Activated naive CD8-positive, alpha-beta T cell treated with anti-CD3 and anti-CD28 coated beads, Interleukin-2, amount 50 U/mL, for 24 hours (primary cell): ENCODE measurements around the gene RSL1D1.

Source experiments
- ATAC-seq: fragments of 150-1000 bp; cut with Tn5 transposase; one replicate; pipeline ENCODE4 v1.10.0; 2021
- DNase-seq: peaks from one replicate; pipeline ENCODE4 v3.0.0; 2021
- H3K27ac Mint-ChIP-seq: one replicate; pipeline ENCODE4 v1.8.0; 2021; ENCODE audit warnings: mild to moderate bottlenecking, mixed read lengths
- H3K27me3 Mint-ChIP-seq: one replicate; pipeline ENCODE4 v1.8.0; 2021; ENCODE audit warnings: mixed read lengths
- H3K36me3 Mint-ChIP-seq: one replicate; pipeline ENCODE4 v1.8.0; 2021; ENCODE audit warnings: low read depth, mixed read lengths
- H3K4me1 Mint-ChIP-seq: one replicate; pipeline ENCODE4 v1.8.0; 2021; ENCODE audit warnings: mixed read lengths
- H3K4me3 Mint-ChIP-seq: one replicate; pipeline ENCODE4 v1.8.0; 2021; ENCODE audit warnings: mild to moderate bottlenecking, moderate library complexity, mixed read lengths
- H3K9me3 Mint-ChIP-seq: one replicate; pipeline ENCODE4 v1.8.0; 2021; ENCODE audit warnings: mixed read lengths

The RSL1D1 gene

DNA sequence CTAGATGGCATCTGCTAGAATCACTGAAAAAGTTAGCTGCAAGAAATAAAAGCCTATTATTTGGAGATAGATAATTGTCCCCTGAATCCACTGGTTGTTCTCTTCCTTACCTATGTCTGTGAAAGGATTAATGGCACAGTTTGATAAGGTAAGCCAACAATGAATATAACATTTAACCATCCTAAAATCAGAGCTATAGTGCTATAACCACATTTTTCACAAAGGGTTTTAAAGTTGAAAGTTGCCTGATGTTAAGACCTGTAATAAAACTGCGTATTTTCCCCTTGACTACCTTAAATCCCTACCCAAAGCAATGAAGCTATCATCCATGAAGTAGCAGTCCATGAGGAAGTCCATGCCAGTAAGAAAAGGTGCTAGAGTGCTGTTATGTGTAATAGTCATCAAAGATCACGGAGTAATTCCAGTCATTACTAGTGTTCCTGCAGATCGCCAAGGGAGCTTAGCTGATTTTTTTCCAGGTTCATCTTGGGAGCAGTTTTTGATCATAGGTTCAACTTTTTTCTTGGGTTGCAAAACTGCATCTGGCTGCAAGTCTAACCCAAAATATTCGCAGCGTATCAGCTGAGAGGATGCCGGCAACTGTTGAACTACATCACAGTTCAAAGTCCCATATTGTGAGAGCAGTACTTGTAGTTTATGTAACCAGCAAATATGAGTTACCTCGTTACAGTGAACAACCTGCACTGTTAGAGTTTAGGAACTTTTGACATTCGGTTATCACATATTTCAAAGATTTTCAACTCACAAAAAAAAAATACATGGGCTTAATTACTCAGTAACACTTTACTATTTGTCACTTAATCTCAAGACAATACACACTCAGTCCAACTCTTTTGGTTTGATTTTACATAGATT lies 18.2 kb upstream of the RSL1D1 start:
- Mint-ChIP-seq H3K9me3 (no peaks in the 10 kb centered on the region), H3K36me3 (peaks cover 36% of the 10 kb centered on the region), H3K4me3 (no peak overlapping the region), H3K4me1 (peaks cover 28% of the 10 kb centered on the region), H3K27me3 (no peaks in the 10 kb centered on the region), H3K27ac (no peak overlapping the region)
- DNase-seq (no peak), ATAC-seq (no peak)

- Mint-ChIP-seq H3K36me3 (peaks cover 26% of the 10 kb centered on the region), H3K27ac (peak overlapping the region; percentile 49)
Measured at GRCh38 chr16:11868412-11868980, 17.2 kb upstream of the RSL1D1 start.

DNA sequence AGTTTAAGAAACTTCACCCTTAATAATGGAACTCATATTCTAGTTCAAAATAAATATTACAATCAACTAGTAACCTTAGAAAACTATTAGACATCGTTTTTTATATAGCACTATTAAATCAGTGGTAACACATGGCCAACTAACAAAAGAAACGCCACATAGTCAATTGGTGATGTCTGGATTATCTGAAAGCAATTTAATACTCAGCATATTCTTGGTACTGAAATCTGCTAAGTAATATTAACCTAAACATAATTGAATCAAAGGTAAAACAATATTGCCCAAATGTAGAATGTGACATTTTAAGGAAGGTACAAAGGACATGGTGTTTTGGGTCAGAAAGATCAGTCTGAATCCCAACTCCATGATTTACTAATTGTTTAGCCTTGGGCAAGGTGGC lies 11.1 kb upstream of the RSL1D1 start:
- Mint-ChIP-seq H3K4me1 (peaks cover 24% of the 10 kb centered on the region), H3K27ac (no peak overlapping the region), H3K27me3 (no peaks in the 10 kb centered on the region), H3K9me3 (no peaks in the 10 kb centered on the region), H3K36me3 (peaks cover 8% of the 10 kb centered on the region), H3K4me3 (no peak overlapping the region)
- no peak for DNase-seq
- no peak for ATAC-seq

More at GRCh38 chr16:11868412-11868980, 17.2 kb upstream of the RSL1D1 start:
- peak; percentile 22 for ATAC-seq
- no peak for DNase-seq
- Mint-ChIP-seq H3K4me3 (no peak overlapping the region), H3K9me3 (no peaks in the 10 kb centered on the region), H3K4me1 (peaks cover 30% of the 10 kb centered on the region), H3K27me3 (no peaks in the 10 kb centered on the region)

GRCh38 chr16:11857161-11857560 lies 5.8 kb upstream of the RSL1D1 start:
- Mint-ChIP-seq H3K9me3 (no peaks in the 10 kb centered on the region), H3K4me1 (peaks cover 39% of the 10 kb centered on the region), H3K27me3 (no peaks in the 10 kb centered on the region), H3K27ac (no peak overlapping the region), H3K36me3 (peaks cover 22% of the 10 kb centered on the region), H3K4me3 (no peak overlapping the region)
- ATAC-seq (no peak), DNase-seq (no peak)

DNA sequence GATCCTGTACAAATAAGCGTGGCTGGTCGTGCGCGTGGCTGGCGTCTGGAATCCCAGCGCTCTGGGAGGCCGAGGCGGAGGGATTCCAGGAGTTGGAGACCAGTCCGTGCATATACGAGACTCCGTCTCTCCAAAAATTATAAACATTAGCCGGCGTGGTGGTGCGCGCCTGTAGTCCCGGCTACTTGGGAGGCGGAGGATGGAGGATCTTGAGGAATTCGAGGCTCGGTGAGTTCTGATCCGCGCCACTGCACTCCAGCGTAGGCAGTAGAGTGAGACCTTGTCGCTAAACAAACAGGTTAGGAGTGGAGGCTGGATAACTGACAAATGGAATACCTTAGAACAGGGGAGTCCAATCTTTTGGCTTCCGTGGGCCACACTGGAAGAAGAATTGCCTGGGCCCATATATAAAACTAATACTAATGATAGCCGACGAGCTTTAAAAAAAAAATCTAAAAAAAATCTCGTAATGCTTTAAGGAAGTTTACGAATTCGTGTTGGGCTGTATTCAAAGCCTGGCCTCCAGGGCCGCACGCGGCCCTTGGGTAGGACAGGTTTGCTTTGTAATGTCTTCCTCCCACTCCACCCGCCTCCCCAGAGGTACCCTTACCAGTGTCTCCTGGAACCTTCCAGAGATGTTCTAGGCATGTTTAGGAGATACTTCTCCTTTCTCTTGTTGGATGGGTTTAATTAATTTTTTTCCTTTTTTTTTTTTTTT lies 909 bp upstream of the RSL1D1 start:
- ATAC-seq = no peak
- Mint-ChIP-seq H3K27ac (peak overlapping the region; percentile 95), H3K4me1 (peaks cover 66% of the 10 kb centered on the region), H3K36me3 (peaks cover 56% of the 10 kb centered on the region), H3K9me3 (no peaks in the 10 kb centered on the region), H3K4me3 (peak overlapping the region; percentile 93), H3K27me3 (no peaks in the 10 kb centered on the region)
- DNase-seq = no peak

- peaks cover 57% of the 10 kb centered on the region for H3K4me1 Mint-ChIP-seq
- DNase-seq = no peak
- H3K27me3 Mint-ChIP-seq = no peaks in the 10 kb centered on the region
- peak overlapping the region; percentile 73 for H3K27ac Mint-ChIP-seq
- no peak for ATAC-seq
- no peaks in the 10 kb centered on the region for H3K9me3 Mint-ChIP-seq
- peaks cover 68% of the 10 kb centered on the region for H3K36me3 Mint-ChIP-seq
- H3K4me3 Mint-ChIP-seq = peak overlapping the region; percentile 78
Measured at GRCh38 chr16:11848842-11849241, 2.5 kb downstream of the RSL1D1 start.

- Mint-ChIP-seq H3K27me3 (no peaks in the 10 kb centered on the region), H3K4me1 (peaks cover 33% of the 10 kb centered on the region), H3K9me3 (no peaks in the 10 kb centered on the region), H3K27ac (peak overlapping the region; percentile 49), H3K36me3 (peaks cover 75% of the 10 kb centered on the region), H3K4me3 (no peak overlapping the region)
- no peak for DNase-seq
- ATAC-seq = no peak
Measured at GRCh38 chr16:11844499-11844898, 6.8 kb downstream of the RSL1D1 start.

- no peak overlapping the region for H3K27ac Mint-ChIP-seq
- no peaks in the 10 kb centered on the region for H3K9me3 Mint-ChIP-seq
- no peaks in the 10 kb centered on the region for H3K27me3 Mint-ChIP-seq
- H3K4me3 Mint-ChIP-seq = no peak overlapping the region
- no peak for ATAC-seq
- H3K4me1 Mint-ChIP-seq = peaks cover 27% of the 10 kb centered on the region
- peaks cover 73% of the 10 kb centered on the region for H3K36me3 Mint-ChIP-seq
- DNase-seq = no peak
Measured at GRCh38 chr16:11843861-11844260, 7.5 kb downstream of the RSL1D1 start.

DNA sequence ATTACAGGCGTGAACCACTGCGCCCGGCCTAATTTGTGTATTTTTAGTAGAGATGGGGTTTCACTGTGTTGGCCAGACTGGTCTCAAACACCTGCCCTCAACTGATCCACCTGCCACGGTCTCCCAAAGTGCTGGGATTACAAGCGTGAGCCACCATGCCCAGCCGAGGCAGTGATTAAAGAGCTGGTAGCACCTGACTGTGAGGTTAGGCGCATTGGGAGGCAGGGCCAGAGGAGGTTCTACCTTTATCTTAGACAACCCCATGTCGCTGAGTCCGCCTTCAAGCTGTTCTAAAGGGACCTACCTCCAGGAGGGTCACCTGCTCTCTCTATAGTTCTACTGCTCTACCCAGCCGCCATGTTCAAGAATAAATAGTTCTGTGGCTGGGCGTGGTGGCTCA lies 8.1 kb downstream of the RSL1D1 start:
- H3K4me1 Mint-ChIP-seq = peaks cover 21% of the 10 kb centered on the region
- no peak for ATAC-seq
- no peaks in the 10 kb centered on the region for H3K9me3 Mint-ChIP-seq
- no peak for DNase-seq
- peaks cover 70% of the 10 kb centered on the region for H3K36me3 Mint-ChIP-seq
- H3K27me3 Mint-ChIP-seq = no peaks in the 10 kb centered on the region
- no peak overlapping the region for H3K4me3 Mint-ChIP-seq
- no peak overlapping the region for H3K27ac Mint-ChIP-seq

DNA sequence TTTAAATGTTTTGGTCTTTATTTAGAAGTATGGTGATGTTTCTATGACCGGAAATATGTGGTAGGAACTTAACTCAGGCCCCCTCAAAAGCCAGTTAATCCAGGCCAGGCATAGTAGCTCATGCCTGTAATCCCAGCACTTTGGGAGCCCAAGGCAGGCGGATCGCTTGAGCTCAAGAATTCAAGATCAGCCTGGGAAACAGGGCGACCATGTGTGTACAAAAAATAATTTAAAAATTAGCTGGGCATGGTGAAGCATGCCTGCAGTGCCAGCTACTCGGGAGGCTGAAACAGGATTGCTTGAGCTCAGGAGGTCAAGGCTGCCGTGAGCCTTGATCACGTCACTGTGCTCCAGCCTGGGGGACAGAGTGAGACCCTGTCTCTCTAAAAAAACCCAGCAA lies 10.3 kb downstream of the RSL1D1 start:
- Mint-ChIP-seq H3K9me3 (no peaks in the 10 kb centered on the region), H3K36me3 (peaks cover 73% of the 10 kb centered on the region), H3K27me3 (no peaks in the 10 kb centered on the region), H3K27ac (no peak overlapping the region), H3K4me3 (no peak overlapping the region), H3K4me1 (peaks cover 9% of the 10 kb centered on the region)
- DNase-seq (no peak), ATAC-seq (no peak)

GRCh38 chr16:11836650-11837244 lies 14.6 kb downstream of the RSL1D1 start:
- no peak overlapping the region for H3K27ac Mint-ChIP-seq
- ATAC-seq (no peak), DNase-seq (no peak)
- H3K36me3 Mint-ChIP-seq = peaks cover 45% of the 10 kb centered on the region
- H3K4me1 Mint-ChIP-seq = no peaks in the 10 kb centered on the region
- H3K27me3 Mint-ChIP-seq = no peaks in the 10 kb centered on the region
- H3K4me3 Mint-ChIP-seq = no peak overlapping the region
- no peaks in the 10 kb centered on the region for H3K9me3 Mint-ChIP-seq

- DNase-seq (no peak), ATAC-seq (no peak)
- Mint-ChIP-seq H3K27me3 (no peaks in the 10 kb centered on the region), H3K9me3 (no peaks in the 10 kb centered on the region), H3K36me3 (peaks cover 40% of the 10 kb centered on the region), H3K27ac (peak overlapping the region; percentile 31), H3K4me1 (no peaks in the 10 kb centered on the region), H3K4me3 (no peak overlapping the region)
Measured at GRCh38 chr16:11835891-11836649, 15.3 kb downstream of the RSL1D1 start.

- H3K36me3 Mint-ChIP-seq = peaks cover 37% of the 10 kb centered on the region
- H3K4me3 Mint-ChIP-seq = no peak overlapping the region
- H3K27me3 Mint-ChIP-seq = no peaks in the 10 kb centered on the region
Measured at GRCh38 chr16:11835309-11835708, 16.0 kb downstream of the RSL1D1 start.

More at GRCh38 chr16:11835309-11835708, 16.0 kb downstream of the RSL1D1 start:
- no peak overlapping the region for H3K27ac Mint-ChIP-seq
- H3K9me3 Mint-ChIP-seq = no peaks in the 10 kb centered on the region
- no peak for DNase-seq
- ATAC-seq = no peak
- H3K4me1 Mint-ChIP-seq = no peaks in the 10 kb centered on the region
